ENCODE data around the gene PAN3. TPM values are rescaled to one million over a fixed set of nuclear protein-coding genes. Genes with fewer than 3 reads are reported as not detected.

The PAN3 gene
- total RNA-seq (2014; rRNA removed; shearing (Covaris generic)): 10.0 and 14.3 TPM in 2 replicates

GRCh38 chr13:28138012-28138755 is at the start of gene PAN3:
PAN3 (plus strand) TSS chr13:28138545; CDS start chr13:28138658, 113 bp downstream.

GRCh38 chr13:28100150-28101121 is 37.9 kb upstream of the PAN3 start, which contains the start of gene FLT3:
FLT3 (minus strand) TSS chr13:28100576; CDS start chr13:28100510, 66 bp downstream.

Small RNA genes lying within 50 kb of the gene (small RNA-seq; reads per million reads assigned to genes)
- not detected for gene RNU6-82P

Other genes with a start within 250 kb of the PAN3 start
- 0.40 and 0.45 TPM in 2 replicates for gene PDX1, start 218.5 kb upstream of the PAN3 start, total RNA-seq (2014; rRNA removed; shearing (Covaris generic))
- 0.94 TPM in 1 of 2 replicates, not detected in the other for gene CDX2, start 169.2 kb upstream of the PAN3 start, total RNA-seq (2014; rRNA removed; shearing (Covaris generic))
- gene URAD, start 149.9 kb upstream of the PAN3 start, total RNA-seq (2014; rRNA removed; shearing (Covaris generic)): not detected in 2 replicates
- 0.13 TPM in 1 of 2 replicates, not detected in the other for gene FLT3, start 38.0 kb upstream of the PAN3 start, total RNA-seq (2014; rRNA removed; shearing (Covaris generic))

Data from A375 (cell line).